ENCODE results near the gene FCRL3.

The FCRL3 gene

GRCh38 chr1:157711802-157712201, 11.2 kb upstream of the FCRL3 start:
- H3K27me3 ChIP-seq (replicated peaks; ENCODE audit: control insufficient read depth, insufficient read depth, low read length): no peaks in the 10 kb centered on the region; the same call in 1 of the 2 replicates
- TF ChIP-seq CTCF (IDR thresholded peaks at IDR 0.05; ENCODE audit: insufficient read depth, low read length, poor library complexity, severe bottlenecking): no peak
- no peaks in the 10 kb centered on the region for H3K36me3 ChIP-seq (ENCODE audit: control insufficient read depth, insufficient read depth, low read length)
- no peak overlapping the region for H3K4me3 ChIP-seq (replicated peaks; ENCODE audit: low read depth, low read length)
- DNase-seq (ENCODE audit: extremely low read depth, insufficient read length): no peak

- DNase-seq (ENCODE audit: extremely low read depth, insufficient read length): no peak
- peaks cover 4% of the 10 kb centered on the region for H3K27me3 ChIP-seq (replicated peaks; ENCODE audit: control insufficient read depth, insufficient read depth, low read length)
- no peak overlapping the region for H3K4me3 ChIP-seq (replicated peaks; ENCODE audit: low read depth, low read length)
- no peaks in the 10 kb centered on the region for H3K36me3 ChIP-seq (ENCODE audit: control insufficient read depth, insufficient read depth, low read length)
- no peak for TF ChIP-seq CTCF (IDR thresholded peaks at IDR 0.05; ENCODE audit: insufficient read depth, low read length, poor library complexity, severe bottlenecking)
These were observed 4.3 kb upstream of the FCRL3 start for GRCh38 chr1:157704878-157705277.

GRCh38 chr1:157703981-157704380, 3.4 kb upstream of the FCRL3 start:
- no peak overlapping the region for H3K4me3 ChIP-seq (replicated peaks; ENCODE audit: low read depth, low read length)
- no peak for DNase-seq (ENCODE audit: extremely low read depth, insufficient read length)
- peaks cover 4% of the 10 kb centered on the region for H3K27me3 ChIP-seq (replicated peaks; ENCODE audit: control insufficient read depth, insufficient read depth, low read length)
- no peaks in the 10 kb centered on the region for H3K36me3 ChIP-seq (ENCODE audit: control insufficient read depth, insufficient read depth, low read length)
- no peak for TF ChIP-seq CTCF (IDR thresholded peaks at IDR 0.05; ENCODE audit: insufficient read depth, low read length, poor library complexity, severe bottlenecking)

GRCh38 chr1:157702308-157702825, 1.8 kb upstream of the FCRL3 start:
- Histone ChIP-seq H3K4me3 (replicated peaks; ENCODE audit: low read depth, low read length) (no peak overlapping the region), H3K27me3 (replicated peaks; ENCODE audit: control insufficient read depth, insufficient read depth, low read length) (peaks cover 4% of the 10 kb centered on the region), H3K36me3 (ENCODE audit: control insufficient read depth, insufficient read depth, low read length) (no peaks in the 10 kb centered on the region)
- TF ChIP-seq CTCF (IDR thresholded peaks at IDR 0.05; ENCODE audit: insufficient read depth, low read length, poor library complexity, severe bottlenecking): no peak
- DNase-seq (ENCODE audit: extremely low read depth, insufficient read length): no peak

- no peak for DNase-seq (ENCODE audit: extremely low read depth, insufficient read length)
- H3K27me3 ChIP-seq (replicated peaks; ENCODE audit: control insufficient read depth, insufficient read depth, low read length): peaks cover 4% of the 10 kb centered on the region
- no peak overlapping the region for H3K4me3 ChIP-seq (replicated peaks; ENCODE audit: low read depth, low read length)
- TF ChIP-seq CTCF (IDR thresholded peaks at IDR 0.05; ENCODE audit: insufficient read depth, low read length, poor library complexity, severe bottlenecking): no peak
- H3K36me3 ChIP-seq (ENCODE audit: control insufficient read depth, insufficient read depth, low read length): no peaks in the 10 kb centered on the region
These were observed 264 bp downstream of the FCRL3 start for GRCh38 chr1:157700305-157700704.
